ENCODE results near the gene DIS3L. TPM values are rescaled to one million over a fixed set of nuclear protein-coding genes. Genes with fewer than 3 reads are reported as not detected.
"Not testable (repeated sequence)": the region's sequence is repeated elsewhere in the genome, so short reads cannot be mapped to it uniquely, and the experiment has no call there.

Gene DIS3L
- total RNA-seq, 1 donor from 2014 or later: 42.0 TPM

DNA sequence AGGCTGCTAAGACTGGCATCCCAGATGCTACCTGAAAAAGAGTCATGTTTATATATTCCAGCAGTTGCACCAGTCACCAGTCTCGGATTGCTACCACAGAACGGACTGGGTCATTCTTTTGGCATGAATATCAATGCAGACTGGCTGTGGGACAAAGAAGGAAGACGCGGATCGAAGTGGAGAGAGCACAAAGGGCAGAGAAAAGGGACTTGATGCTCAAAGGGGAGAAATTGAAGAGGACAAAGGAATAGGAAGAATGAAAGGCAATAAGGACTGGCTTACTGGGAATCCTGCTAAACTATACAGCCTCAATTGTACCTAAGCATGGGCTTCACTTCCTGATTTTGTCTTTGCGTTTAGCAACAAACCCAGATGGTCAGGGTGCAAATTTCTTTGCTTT, 15.3 kb upstream of the DIS3L start:
- DNase-seq: no peak

DNA sequence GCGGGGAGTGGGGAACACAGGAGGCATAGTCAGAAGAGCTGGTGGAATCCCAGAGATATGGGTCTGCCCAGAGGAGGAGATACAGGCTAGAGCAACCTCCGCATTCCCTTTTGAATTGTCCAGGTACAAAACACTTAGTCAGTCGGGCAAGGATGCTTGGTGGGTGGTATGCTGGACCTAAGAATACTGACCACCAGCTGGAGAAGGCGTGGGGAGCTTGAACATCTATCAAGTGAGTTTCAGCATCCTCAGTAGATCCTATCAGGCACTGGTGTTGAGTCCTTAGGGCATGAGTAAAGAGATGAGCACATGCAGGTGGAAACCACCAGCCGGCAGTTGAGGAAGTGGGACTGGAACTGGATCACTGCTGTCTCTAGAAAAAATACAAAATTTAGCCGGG, 14.7 kb upstream of the DIS3L start:
- DNase-seq: no peak

DNA sequence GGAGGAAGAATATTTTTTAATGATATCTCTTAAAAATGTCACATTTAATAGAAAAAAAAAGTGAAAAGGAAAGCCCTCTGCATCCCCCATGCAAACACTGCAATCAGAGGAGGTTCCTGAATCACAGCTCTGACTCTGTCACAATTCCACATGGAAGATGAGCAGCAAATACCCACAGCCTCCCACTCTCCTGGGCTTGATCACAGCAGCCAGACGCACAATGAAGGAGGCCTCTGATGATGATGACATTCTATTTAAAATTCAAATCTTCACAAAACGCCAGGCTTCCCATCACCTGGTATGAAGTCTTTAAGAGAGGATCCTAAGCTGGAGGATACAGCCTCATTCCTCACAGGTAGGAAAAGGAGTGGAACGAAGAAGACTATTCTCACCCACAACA, 9.1 kb upstream of the DIS3L start:
- no peak for DNase-seq

DNA sequence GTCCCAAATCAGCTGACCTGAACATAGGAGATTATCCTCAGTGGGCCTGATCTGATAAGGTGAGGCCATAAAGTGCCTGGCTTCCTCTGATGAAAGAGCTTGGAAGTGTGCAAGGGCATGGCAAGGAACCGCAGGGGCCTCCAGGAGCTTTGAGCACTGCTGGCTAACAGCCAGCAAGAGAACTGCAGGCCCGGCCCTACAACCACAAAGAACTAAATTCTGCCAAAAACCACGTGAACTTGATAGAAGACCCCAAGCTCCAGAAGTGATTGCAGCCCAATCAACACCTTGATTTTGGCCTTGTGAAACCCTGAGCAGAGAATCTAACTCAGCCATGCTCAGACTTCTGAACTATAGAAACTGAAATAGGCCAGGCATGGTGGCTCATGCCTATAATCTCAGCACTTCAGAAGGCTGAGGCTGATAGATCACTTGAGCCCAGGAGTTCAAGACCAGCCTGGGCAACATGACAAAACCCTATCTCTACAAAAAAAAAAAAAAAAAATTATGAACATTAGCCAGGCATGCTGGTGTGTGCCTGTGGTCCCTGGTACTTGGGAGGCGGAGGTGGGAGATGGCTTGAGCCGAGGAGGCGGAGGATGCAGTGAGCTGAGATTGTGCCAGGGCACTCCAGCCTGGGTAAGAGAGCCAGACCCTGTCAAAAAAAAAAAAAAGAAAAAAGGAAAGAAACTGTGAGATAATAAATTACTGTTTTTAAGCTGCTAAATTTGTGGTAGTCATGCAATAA, 7.7 kb upstream of the DIS3L start:
- DNase-seq: no peak

DNA sequence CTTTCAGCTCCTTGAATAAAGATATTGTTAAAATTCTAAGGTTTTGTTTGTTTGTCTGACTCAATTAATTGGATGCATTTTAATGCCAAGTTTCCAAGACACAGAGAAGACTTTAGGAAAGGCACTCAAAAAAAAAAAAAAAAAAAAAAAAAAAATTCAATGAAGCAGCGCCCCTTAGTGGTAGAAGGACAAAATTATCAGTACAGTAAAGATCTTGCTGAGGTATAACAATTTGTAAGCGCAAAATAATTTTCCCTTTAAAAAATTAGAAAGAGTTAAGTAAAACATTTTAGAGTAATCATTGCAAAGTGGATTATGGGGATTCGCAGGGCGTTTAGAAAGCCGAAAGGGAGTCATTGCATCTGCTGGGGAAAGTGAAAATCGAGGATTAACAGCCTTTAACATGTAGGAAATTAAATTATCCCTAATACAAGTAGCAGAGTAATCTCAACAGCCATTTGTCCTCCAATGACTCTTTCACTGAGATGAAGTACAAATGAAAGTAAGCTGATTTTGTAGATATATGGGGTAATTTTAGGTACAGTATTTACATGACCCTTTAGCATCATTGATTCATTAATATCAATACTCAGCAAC, 5.8 kb upstream of the DIS3L start:
- DNase-seq: peak; percentile 80

DNA sequence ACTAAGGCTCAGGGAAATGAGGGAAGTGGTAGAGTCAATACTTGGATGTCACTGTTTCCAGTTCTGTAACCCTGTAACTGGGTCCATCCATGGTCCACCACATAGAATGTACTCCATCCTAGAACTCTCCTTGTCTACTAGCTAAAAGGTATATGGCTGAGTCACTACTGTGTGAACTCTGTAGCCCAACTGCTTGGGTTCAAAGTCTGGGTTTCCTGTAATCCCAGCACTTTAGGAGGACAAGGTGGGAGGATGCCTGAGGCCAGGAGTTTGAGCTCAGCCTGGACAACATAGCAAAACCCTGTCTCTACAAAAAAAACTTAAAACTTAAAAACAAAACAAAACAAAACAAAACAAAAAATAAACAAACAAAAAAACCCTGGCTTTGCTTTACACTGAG, 5.3 kb upstream of the DIS3L start:
- no peak for DNase-seq

DNA sequence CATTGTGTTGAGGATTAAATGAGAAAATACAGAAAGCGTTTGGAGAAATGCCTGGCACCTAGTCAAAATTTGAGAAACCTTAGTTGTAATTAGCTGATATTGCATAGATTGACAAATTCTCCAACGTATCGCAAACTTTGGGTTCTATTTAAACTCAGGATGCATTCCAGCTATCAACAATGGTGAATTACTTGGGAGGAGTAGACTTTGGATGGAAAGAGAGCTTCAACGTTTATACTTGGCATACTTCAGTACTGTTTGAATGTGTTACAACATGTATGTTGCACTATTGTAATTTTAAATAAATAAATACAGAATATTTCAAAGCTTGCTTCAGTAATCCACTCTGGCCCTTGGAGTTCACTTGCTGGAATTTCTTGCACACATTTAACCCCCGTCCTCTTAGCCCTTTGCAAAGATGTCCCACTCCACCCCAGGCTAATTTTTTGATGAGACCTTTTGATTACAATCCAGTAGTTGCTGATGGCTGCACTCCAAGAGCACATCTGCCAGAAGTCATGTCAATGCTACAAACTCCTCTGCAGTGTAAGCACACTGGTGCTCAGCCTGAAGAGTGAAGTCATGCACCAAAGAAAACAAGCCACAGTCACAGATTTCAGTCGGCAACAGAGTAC, 4.7 kb upstream of the DIS3L start:
- peak; percentile 74 for DNase-seq

DNA sequence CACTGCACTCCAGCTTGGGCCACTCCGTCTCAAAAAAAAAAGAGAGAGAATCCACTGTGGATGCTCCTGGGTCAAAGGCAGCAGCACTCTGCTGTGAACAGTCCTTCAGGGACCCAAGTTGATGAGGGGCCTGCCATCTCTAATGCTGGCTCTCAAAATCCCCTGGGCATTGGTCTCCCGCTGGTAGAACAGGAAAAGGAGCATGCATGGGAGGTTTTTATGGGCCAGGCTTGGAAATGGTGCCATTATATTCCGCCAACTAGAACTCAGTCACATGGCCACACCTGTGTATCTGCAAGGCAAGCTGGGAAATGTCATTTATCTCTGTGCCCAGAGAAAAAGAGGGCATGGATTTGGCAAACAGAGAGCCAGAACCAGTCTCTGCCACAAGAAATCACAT, 3.4 kb upstream of the DIS3L start:
- DNase-seq: no peak

DNA sequence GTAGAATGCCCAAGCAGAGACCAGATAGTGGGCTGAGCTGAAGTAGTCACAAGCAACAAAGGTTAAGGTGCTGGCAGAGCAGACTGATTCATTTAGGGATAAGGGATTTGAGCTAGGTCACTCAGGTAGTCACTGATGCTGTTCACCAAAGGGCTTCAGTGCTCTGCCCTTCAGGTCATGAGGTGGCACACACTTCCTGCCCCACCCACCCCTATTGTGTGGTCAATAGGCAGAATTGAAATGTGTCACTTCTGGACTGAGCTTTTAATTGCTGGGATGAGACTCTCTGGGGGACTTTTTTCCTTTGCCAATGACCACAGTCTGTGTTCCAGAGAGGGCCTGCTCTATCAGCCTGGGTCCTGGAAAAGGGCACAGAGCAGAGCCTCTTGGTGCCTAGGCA, 2.9 kb upstream of the DIS3L start:
- DNase-seq: no peak

DNA sequence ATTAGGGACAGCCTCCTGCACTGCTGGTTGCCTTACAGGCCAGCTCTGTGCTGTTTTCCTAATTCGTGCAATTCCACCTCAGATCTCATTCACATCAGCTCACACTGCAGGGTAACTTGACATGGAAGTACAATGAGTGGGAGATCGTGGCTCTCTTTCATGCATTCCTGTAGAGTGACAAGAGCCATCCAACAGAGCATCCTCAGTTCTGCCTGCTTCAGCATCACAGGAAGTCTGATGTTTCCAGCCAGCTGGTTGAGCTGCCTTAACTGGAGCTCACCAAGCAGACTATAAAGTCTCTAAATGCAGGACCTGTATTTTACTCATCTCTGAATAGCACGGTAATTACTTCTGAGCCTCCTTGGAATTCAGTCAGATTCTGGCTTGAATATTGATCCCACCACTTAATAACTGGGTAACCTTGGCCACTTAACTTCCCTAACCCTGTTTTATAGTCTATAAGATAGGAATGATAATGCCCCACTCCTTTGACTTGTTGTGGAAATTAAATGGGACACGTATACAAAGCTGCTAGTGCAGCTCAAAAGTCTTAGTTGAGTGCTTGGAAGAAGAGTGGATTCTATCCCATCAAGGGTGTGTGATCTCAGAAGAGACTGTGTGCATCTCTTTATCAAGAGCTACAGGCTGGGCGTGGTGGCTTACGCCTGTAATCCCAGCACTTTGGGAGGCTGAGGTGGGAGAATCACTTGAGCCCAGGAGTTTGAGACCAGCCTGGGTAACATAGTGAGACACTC, 1.4 kb upstream of the DIS3L start:
- no peak for DNase-seq

DNA sequence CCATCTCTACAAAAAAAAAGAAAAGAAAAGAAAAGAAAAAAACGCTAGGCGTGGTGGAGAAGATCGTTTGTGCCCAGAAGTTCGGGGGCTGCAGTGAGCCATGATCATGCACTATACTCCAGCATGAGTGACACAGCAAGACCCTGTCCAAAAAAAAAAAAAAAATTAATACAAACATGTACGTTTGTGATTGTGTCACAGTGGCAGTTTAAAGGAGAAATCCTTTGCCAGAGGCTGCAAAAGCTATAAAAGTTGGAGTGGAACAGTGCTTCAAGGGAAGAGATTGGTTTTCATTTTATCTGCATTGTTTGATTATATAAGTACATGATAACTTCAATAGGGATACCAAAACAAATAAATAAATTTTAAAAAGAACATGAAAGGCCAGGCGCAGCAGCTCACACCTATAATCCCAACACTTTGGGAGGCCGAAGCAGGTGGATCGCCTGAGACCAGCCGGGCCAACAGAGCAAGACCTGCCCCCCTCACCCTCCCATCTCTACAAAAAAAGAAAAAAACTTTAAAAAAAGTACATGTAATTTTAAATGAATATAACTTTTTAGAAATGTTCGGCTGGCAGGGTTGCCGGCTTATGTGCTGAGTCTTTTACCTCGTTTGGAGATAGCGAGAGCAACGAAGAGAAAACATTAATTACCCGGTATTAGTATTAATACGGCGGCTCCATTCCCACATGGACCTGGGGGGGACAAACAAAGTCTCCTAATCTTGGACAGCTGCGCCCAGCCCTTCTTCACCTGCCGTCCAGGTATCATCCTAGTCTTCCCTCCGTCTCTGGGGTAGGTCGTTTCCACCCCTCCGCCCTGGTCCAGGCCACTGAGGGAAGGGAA, 573 bp upstream of the DIS3L start:
- no peak for DNase-seq

DNA sequence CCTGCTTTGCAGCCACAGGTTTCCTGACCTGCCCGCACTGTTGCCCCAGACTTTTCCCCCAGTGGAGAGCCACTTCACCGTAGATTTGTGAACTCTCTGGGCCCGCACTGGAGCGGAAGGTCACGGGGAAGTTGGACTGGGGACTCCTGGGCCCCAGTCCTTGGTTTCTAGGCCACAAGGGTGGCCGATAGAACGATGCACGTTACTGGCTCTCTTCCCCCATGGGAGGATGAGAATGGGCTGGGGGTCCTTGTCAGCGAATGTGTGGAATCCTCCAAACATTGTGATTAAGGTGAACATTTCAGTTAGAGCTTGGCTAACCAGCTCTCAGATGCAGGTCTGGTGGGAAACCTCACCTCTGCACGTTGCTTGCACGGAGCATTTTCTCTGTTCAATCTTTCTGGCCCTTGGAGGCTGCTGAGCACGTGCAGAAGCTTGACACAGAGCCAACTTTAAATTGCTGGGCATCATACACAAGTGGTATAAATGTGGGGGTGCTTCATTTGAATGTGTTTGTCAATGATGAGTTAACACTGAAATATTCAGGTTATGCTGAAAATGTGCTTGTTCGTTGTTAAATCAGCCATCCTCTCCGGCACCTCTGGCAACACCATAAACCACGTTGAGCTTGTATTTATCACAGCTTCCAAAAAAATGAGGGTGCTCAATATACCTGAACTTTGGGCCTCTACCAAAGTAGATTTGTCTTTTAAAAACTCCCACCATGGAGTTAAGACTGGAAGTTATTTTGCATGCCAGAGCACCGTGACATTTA, 976 bp downstream of the DIS3L start:
- DNase-seq: peak; percentile 64

DNA sequence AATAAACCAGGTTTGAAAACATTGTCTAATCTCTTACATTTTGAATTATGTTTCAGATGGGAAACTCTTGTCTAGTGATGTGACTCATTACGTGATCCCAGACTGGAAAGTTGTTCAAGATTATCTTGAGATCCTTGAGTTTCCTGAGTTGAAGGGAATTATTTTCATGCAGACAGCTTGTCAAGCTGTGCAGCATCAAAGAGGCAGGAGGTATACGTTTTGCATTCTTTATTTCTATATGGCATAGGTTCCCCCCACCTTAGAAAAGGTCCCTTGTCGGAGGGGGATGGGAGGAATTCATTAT, 1.5 kb downstream of the DIS3L start:
- DNase-seq: no peak

DNA sequence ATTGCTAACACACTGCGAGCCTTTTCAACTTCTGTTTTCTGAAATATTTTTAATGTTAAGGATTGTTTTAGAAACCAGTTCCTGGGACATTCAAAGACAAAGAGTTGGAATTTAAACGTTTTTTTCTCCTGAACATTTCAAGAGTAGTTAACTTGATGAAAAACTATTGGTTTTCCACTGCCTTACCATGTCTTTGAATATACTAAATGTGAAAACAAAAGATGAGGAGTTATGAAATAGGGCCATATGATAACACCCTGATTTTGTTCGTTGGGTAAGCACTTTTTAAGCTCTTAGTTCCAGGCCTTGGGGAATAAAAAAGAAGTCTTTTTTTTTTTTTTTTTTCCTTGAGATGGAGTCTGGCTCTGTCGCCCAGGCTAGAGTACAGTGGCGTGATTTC, 2.8 kb downstream of the DIS3L start:
- no peak for DNase-seq

DNA sequence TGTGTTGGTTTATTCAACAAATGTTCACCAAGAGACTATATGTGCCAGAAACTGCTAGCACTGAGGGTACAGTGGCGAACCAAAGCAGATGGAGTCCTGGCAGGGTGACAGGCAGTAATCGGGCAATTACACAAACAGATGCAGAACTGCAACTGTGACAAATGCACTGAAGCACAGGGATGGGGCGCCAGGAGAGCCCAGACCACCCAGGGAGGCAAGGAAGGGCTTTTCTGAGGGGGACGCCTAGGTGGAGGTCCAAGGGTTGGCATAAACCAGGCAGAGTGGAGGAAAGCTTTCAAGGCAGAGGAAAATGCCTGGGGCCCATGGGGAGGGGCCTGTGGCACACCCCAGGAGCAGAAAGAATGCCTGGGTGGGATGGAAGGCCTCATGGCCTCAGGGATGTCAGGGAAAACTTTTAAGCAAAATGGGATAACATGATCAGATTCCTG, 5.5 kb downstream of the DIS3L start:
- DNase-seq: peak; percentile 96

DNA sequence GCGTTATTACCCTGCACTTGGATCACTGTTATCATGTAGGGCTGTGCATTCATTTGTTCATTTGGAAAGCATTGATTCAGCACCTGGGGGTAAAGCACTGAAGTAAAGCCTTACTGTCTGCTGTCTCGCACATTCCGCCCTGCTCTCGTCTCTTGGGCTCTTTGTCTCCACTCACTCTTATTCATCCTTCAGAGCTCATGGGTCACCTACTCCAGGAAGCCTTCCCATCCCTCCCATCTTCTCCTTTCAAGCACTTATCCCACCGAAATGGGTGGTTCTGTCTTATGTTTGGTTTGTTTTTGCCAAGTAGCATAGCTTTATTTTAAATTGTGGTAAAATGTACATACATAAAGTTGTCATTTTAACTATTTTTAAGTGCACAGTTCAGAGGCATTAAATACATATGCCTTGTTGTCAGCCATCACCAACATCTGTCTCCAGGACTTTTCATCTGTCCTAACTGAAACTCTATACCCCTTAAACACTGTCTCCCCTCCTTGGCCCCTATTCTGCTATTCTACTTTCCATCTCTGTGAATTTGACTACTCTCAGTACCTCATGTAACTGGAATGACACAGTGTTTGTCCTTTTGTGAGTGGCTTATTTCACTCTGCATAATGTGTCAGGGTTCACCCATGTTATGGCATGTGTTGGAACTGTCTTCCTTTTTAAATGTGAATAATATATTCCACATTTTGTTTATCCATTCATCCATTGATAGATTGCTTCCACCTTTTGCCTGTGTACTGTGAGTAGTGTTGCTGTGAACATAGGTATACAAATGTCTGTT, 9.3 kb downstream of the DIS3L start:
- peak; percentile 48 for DNase-seq

DNA sequence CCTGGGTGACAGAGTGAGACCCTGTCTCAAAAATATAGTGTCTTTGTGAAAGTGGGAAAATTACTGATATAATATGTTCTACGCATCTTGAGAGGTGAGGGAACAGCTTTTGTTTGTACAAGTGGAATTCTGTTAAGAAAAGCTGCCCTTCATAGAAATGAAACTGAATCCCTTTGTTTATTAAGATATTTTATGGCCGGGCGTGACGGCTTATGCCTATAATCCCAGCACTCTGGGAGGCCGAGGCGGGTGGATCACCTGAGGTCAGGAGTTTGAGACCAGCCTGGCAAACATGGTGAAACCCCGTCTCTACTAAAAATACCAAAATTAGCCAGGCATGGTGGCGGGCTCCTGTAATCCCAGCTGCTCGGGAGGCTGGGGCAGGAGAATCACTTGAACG, 11.1 kb downstream of the DIS3L start:
- not testable (repeated sequence) for DNase-seq

DNA sequence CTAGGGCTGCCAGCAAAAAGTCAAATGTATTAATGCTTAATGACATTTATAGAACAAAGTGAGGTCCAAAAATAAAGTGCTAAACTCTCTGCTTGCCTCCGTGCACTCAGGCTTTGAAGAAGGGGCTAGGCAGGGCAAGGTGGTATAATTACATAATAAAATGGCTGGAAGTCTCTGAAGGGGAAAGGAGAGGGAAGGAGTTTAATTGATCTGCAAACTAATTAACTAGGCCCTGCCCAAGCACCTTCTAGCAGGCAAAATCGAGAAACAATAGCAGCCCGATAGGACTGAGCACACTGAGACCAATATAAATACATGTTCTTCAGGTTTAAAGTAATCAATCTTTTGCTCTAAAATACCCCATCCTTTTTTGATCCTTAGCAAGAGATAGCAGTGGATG, 13.0 kb downstream of the DIS3L start:
- no peak for DNase-seq

DNA sequence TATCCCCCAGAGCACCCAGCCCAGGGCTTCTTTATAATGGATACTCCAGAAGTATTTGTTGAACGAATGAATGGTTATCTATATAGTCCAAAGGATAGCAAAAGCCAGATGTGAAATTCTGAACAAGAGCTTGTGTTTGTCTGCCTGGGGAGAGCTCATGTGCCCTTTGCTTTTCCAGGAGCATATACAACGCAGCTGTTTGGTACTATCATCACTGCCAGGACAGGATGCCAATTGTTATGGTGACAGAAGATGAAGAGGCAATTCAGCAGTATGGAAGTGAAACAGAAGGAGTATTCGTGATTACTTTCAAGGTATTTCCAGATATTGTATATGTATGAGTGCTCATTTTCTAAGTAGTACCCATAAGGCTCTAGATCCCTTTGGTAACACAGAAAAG, 15.2 kb downstream of the DIS3L start:
- peak; percentile 61 for DNase-seq

DNA sequence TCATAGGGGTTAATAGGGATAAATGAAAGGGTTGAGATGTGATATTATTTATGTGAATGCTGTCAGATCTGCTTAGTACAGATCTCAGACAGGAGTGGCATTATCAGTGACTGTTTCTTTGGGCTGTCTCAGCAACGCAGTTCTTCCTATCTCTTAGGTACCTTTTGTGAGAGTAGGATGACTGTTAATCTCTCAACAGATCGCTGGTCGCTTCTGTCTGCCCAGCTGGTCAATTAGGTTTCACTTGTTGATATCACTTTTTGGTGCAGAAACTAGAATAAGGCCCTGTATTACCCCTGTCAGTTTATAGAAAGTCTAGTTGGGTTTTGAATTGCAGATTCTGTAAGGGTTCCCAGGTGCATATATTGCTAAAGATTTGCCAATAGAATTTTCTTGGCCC, 16.5 kb downstream of the DIS3L start:
- no peak for DNase-seq

DNA sequence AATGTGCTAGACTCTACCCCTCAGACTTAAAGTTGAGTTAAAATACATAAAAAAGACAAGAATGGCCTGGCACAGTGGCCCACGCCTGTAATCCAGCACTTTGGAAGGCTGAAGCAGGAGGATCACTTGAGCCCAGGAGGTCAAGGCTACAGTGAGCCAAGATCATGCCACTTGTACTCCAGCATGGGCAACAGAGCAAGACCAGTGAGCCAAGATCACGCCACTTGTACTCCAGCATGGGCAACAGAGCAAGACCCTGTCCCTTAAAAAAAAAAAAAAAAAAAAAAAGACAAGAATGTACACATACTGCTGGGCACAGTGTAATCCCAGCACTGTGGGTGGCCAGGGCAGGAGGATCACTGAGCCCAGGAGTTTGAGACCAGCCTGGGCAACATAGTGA, 17.4 kb downstream of the DIS3L start:
- DNase-seq: no peak

Data from tongue (tissue), 2 donors.